A549 (cell line): Measurements from ENCODE around the gene CHCHD6. TPM values are rescaled to one million over a fixed set of nuclear protein-coding genes. Genes with fewer than 3 reads are reported as not detected.

Experiments used
- ATAC-seq, 2 experiments: fragments of 200-7000 bp in 1 of 2; fragments of >200 bp in 1 of 2; cut with Nextera tagmentation in 1 of 2; cut with Tn5 transposase in 1 of 2; 3 replicates each; pipeline versions ENCODE4 v1.8.0 to v1.9.1; 2018 to 2020; ENCODE audit warnings: mild to moderate bottlenecking in 1 of 2, moderate library complexity in 1 of 2
- CTCF ChIA-PET: fragments of 300-600 bp; sonication (Branson Sonifier 250); formaldehyde crosslinking; extraction: SDS; loops from one replicate; lab custom pipeline; 2021; ENCODE audit warnings: antibody characterized with exemption, inconsistent platforms; lab: Yijun Ruan, JAX
- POLR2A ChIA-PET: fragments of 350-600 bp; formaldehyde crosslinking; extraction: SDS; loops from one replicate; lab custom pipeline; 2021; ENCODE audit warnings: antibody characterized with exemption, inconsistent platforms; lab: Yijun Ruan, JAX
- DNase-seq, 2 experiments: peaks; one replicate each; pipeline versions ENCODE4 v3.0.0 to v3.0.0-alpha.2; 2011 to 2016; ENCODE audit warnings: low read depth in 1 of 2, low spot score in 1 of 2
- FAIRE-seq: peaks from 2 replicates; lab custom pipeline; 2011; peaks lifted over from hg19 to GRCh38; lab: Jason Lieb, UNC
- H3K27ac ChIP-seq, 2 experiments: fragments of >200 bp; sonication (Bioruptor Twin); formaldehyde crosslinking; 3 replicates each; pipeline ENCODE4 v1.5.1; 2016 to 2017
- H3K4me1 ChIP-seq: fragments of >200 bp; sonication (Bioruptor Twin); formaldehyde crosslinking; 3 replicates; pipeline ENCODE4 v1.6.1; 2016
- H3K4me2 ChIP-seq: fragments of >200 bp; sonication (Bioruptor Twin); formaldehyde crosslinking; 3 replicates; pipeline ENCODE4 v1.6.1; 2016
- H3K4me3 ChIP-seq: fragments of >200 bp; sonication (Bioruptor Twin); formaldehyde crosslinking; 3 replicates; pipeline ENCODE4 v1.5.1; 2016
- H3K9me3 ChIP-seq: fragments of >200 bp; sonication (Bioruptor Twin); formaldehyde crosslinking; 3 replicates; pipeline ENCODE4 v1.6.1; 2016
- CBX8 ChIP-seq: fragments of 200-600 bp; sonication (generic); IDR thresholded peaks from 2 replicates; pipeline ENCODE4 v1.6.1; 2016
- CEBPB ChIP-seq, 2 experiments: fragments of >200 bp in 1 of 2; sonication (Bioruptor Twin) in 1 of 2; formaldehyde crosslinking in 1 of 2; IDR thresholded peaks; 2 replicates each; pipeline ENCODE4 v1.6.1; 2012 to 2016
- CHD2 ChIP-seq: fragments of 150-350 bp; IDR thresholded peaks from 2 replicates; pipeline ENCODE4 v1.6.1; 2014; ENCODE audit warnings: low read length; ENCODE audit not compliant: partially characterized antibody
- CHD4 ChIP-seq: fragments of 200-600 bp; sonication (generic); IDR thresholded peaks from 2 replicates; pipeline ENCODE4 v1.6.1; 2016; ENCODE audit warnings: antibody characterized with exemption, mild to moderate bottlenecking, borderline replicate concordance
- EHF ChIP-seq: fragments of 250-450 bp; sonication (Bioruptor Pico); IDR thresholded peaks from 2 replicates; pipeline ENCODE4 v1.5.0; 2020; ENCODE audit warnings: mild to moderate bottlenecking
- EP300 ChIP-seq, 2 experiments: fragments of >200 bp; sonication (Bioruptor Twin); formaldehyde crosslinking; IDR thresholded peaks; 2 replicates in 1 of 2; 3 replicates in 1 of 2; pipeline ENCODE4 v1.6.1; 2016 to 2017
- FOSL2 ChIP-seq, 2 experiments: fragments of 450-650 bp in 1 of 2; fragments of >200 bp in 1 of 2; sonication (Bioruptor Twin) in 1 of 2; formaldehyde crosslinking; IDR thresholded peaks; 2 replicates each; pipeline versions ENCODE4 v1.5.0 to v1.6.1; 2016 to 2020; ENCODE audit warnings: mild to moderate bottlenecking in 1 of 2, moderate library complexity in 1 of 2
- NR3C1 ChIP-seq: fragments of >200 bp; sonication (Bioruptor Twin); formaldehyde crosslinking; IDR thresholded peaks from 3 replicates; pipeline ENCODE4 v1.6.1; 2017
- PHF8 ChIP-seq: fragments of 200-600 bp; sonication (generic); IDR thresholded peaks from 2 replicates; pipeline ENCODE4 v1.6.1; 2016; ENCODE audit warnings: low read depth, mild to moderate bottlenecking, antibody characterized with exemption, moderate library complexity, borderline replicate concordance
- RARB ChIP-seq: fragments of 250-450 bp; sonication (Bioruptor Pico); IDR thresholded peaks from 2 replicates; pipeline ENCODE4 v1.8.0; 2021; ENCODE audit warnings: mild to moderate bottlenecking, moderate library complexity
- RCOR1 ChIP-seq: fragments of 150-350 bp; IDR thresholded peaks from 2 replicates; pipeline ENCODE4 v1.6.1; 2014; ENCODE audit warnings: antibody characterized with exemption, low read length, low read depth
- SMC3 ChIP-seq: fragments of >200 bp; sonication (Bioruptor Twin); formaldehyde crosslinking; IDR thresholded peaks from 3 replicates; pipeline ENCODE4 v1.6.1; 2018; ENCODE audit warnings: inconsistent platforms
- SREBF2 ChIP-seq: fragments of 450-650 bp; IDR thresholded peaks from 2 replicates; pipeline ENCODE4 v1.6.1; 2014; ENCODE audit warnings: mild to moderate bottlenecking, moderate library complexity
- TP53 ChIP-seq: fragments of 250-450 bp; sonication (Bioruptor Pico); IDR thresholded peaks from 2 replicates; pipeline ENCODE4 v1.5.0; 2021; ENCODE audit warnings: mild to moderate bottlenecking, moderate library complexity
- ZNF302 ChIP-seq: fragments of 250-450 bp; sonication (Bioruptor Pico); IDR thresholded peaks from 2 replicates; pipeline ENCODE4 v1.9.0; 2021; ENCODE audit warnings: inconsistent platforms, mild to moderate bottlenecking, moderate library complexity
- WGBS: methylation state at CpG from one replicate; pipeline ENCODE4 v1.1.6; 2017; ENCODE audit errors: missing lambda C conversion rate; 5-methylcytosine and 5-hydroxymethylcytosine counted together
- polyA plus RNA-seq, 4 experiments: library from polyadenylated mRNA; depleted of rRNA in 3 of 4; stranded (reverse); fragments of >200 nt; fragmentation: RNase III in 1 of 4; extraction: RNeasy Plus Mini Kit Qiagen cat#74134 plus additional on column Dnase treatment in 1 of 4; gene quantifications; 2 replicates in 3 of 4; 3 replicates in 1 of 4; pipeline ENCODE4 v1.2.3, GENCODE V29; 2011 to 2017
- TF ChIP-seq, protein P1 (sequence below): fragments of 250-450 bp; sonication (Bioruptor Pico); IDR thresholded peaks from 2 replicates; pipeline ENCODE4 v1.5.0; 2020; ENCODE audit warnings: low read depth, mild to moderate bottlenecking, moderate library complexity
- TF ChIP-seq, protein P2 (sequence below): IDR thresholded peaks from 2 replicates; pipeline ENCODE4 v1.6.1; 2012
- TF ChIP-seq, protein P3 (sequence below): IDR thresholded peaks from 2 replicates; pipeline ENCODE4 v1.6.1; 2012

CHCHD6 gene
- polyA plus RNA-seq, 2 of the 4 experiments (the other 2 are of a cell fraction), result 15.0 to 18.1 TPM

DNA sequence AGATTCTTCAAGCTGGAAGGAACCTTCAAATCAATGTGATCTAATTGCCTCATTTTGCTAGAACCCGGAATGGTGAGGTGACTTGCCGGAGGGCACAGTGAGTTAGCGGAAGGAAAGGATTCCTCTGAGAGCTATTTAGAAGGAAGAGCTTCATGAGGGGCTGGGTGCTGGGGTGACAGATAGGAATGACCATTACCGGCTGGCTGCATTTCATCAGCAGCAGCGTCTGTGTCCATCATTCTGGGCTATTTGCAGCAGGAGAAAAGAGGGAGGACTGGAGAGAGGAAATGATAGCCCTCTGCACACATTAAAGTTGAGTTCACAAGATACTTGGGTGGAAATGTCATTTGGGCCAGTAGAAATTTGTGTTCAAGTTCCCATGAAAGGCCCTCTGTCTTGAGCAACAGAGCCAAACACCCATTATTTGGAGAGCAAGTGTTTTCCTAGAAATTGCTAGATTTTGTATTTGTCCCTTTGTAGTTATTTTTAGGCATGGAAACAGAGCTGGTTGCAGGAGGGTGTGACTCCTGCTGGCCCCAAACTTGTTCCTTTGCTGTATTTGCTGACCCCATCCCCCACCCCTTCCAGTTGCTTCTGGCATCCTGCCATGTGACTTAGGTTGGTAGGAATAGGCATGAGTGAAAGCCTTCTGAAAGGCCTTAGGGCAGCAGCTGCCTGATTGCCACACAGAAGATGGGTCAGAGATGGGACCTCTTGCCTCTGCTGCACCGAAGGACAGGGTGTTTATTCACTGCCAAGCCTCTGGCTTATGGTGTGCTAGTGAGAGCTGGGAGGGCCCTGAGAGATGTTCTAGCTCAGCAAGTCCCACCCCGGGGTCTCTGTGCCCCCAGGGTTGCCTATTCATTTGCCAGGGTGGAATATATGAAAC, 191.4 kb downstream of the CHCHD6 start:
- Histone ChIP-seq H3K4me3 (no peak overlapping the region), H3K9me3 (no peaks in the 10 kb centered on the region), H3K27ac (peak overlapping the region in 1 of 2 experiments; percentile 64; a peak in 3 of 6 replicates), H3K4me2 (peak overlapping the region; percentile 48), H3K4me1 (peaks cover 29% of the 10 kb centered on the region)
- WGBS, result 63% methylated on average over 7 of the region's 7 CpGs
- ChIA-PET POLR2A (no interaction called here), CTCF (interaction anchor here (1.1 to 3.6 kb wide), 2 partner anchors 12 to 143 kb away, joined by 4 to 12 read pairs; no protein-coding TSS in a partner anchor)
- TF ChIP-seq CEBPB (IDR thresholded peaks at IDR 0.05), result peak in 1 of 2 experiments; percentile 3; a peak in 1 of 4 replicates
- no peak for TF ChIP-seq TP53 (CRISPR knock-in tag)
- DNase-seq, result peak; percentile 10 to 39
- no peak for FAIRE-seq
- ATAC-seq, result peak; percentile 69 to 70; a peak in 5 of 6 replicates

DNA sequence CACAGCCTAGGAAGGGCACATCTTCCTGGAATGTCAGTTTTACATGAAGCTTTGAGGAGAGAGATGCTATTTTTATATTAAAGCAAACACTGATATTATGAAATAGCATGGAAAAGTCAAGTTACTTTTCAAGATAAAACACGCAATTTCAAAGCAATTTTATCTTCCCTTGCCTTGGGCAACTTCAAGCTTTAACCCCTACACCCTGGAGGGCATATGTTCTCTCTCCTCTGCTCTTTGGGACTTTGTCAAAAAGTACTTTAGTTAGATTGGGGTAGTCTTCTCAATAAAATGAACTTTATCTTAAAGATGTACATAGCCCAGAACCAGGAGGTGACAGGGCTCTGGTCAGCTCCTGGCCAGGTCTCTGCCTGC, 192.0 kb downstream of the CHCHD6 start:
- ChIA-PET POLR2A (no interaction called here), CTCF (interaction anchor here (1.1 to 3.6 kb wide), 2 partner anchors 12 to 144 kb away, joined by 4 to 12 read pairs; no protein-coding TSS in a partner anchor)
- TF ChIP-seq, protein P1, sequence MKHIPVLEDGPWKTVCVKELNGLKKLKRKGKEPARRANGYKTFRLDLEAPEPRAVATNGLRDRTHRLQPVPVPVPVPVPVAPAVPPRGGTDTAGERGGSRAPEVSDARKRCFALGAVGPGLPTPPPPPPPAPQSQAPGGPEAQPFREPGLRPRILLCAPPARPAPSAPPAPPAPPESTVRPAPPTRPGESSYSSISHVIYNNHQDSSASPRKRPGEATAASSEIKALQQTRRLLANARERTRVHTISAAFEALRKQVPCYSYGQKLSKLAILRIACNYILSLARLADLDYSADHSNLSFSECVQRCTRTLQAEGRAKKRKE (CRISPR knock-in tag), result no peak
- TF ChIP-seq ZNF302 (CRISPR knock-in tag) (no peak), NR3C1 (no peak), FOSL2 (IDR thresholded peaks at IDR 0.05) (no peak), FOSL2 (CRISPR knock-in tag; IDR thresholded peaks at IDR 0.05) (no peak), CBX8 (no peak), EHF (CRISPR knock-in tag) (no peak)
- TF ChIP-seq, protein P2, sequence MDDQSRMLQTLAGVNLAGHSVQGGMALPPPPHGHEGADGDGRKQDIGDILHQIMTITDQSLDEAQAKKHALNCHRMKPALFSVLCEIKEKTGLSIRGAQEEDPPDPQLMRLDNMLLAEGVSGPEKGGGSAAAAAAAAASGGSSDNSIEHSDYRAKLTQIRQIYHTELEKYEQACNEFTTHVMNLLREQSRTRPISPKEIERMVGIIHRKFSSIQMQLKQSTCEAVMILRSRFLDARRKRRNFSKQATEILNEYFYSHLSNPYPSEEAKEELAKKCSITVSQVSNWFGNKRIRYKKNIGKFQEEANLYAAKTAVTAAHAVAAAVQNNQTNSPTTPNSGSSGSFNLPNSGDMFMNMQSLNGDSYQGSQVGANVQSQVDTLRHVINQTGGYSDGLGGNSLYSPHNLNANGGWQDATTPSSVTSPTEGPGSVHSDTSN, result no peak
- no peak for DNase-seq
- peak overlapping the region; percentile 40 to 64; a peak in 4 of 6 replicates for H3K27ac ChIP-seq
- H3K9me3 ChIP-seq, result no peaks in the 10 kb centered on the region
- peaks cover 29% of the 10 kb centered on the region for H3K4me1 ChIP-seq
- no peak for FAIRE-seq
- peak in 1 of 2 experiments; percentile 23; a peak in 1 of 6 replicates for ATAC-seq
- peak overlapping the region; percentile 48 for H3K4me2 ChIP-seq
- WGBS, result 46% methylated on average over 1 of the region's 1 CpG
- H3K4me3 ChIP-seq, result no peak overlapping the region

DNA sequence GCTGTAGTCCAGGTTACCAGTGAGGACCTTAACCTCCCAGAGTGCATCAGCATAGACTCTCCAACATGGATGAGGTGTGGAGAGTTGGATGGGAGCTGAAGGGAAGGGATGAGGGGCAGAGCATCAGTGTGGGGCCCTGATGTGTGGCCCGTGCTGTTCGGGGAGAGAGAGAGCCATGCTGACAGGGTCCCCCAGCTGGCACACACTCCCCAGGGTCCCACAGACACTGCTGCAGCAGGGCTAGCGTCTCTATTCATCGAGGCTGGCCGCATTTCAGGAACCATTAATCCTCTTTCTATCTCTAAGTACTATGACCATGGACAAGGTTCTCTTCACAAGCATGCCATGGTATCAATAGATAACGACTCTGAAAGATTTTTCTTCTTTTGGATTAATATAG, 192.9 kb downstream of the CHCHD6 start:
- DNase-seq (no peak), FAIRE-seq (no peak)
- Histone ChIP-seq H3K27ac (peak overlapping the region in 1 of 2 experiments; percentile 64; a peak in 3 of 6 replicates), H3K4me2 (no peak overlapping the region), H3K4me3 (no peak overlapping the region)
- TF ChIP-seq CHD4 (no peak), RARB (CRISPR knock-in tag) (no peak), SREBF2 (no peak), PHF8 (no peak), SMC3 (no peak), CHD2 (no peak), RCOR1 (no peak), EP300 (IDR thresholded peaks at IDR 0.05) (no peak), TP53 (CRISPR knock-in tag) (no peak)
- TF ChIP-seq, protein P3, sequence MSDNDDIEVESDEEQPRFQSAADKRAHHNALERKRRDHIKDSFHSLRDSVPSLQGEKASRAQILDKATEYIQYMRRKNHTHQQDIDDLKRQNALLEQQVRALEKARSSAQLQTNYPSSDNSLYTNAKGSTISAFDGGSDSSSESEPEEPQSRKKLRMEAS, result no peak
- TF ChIP-seq, all 56 proteins: peak for 0
- POLR2A ChIA-PET, result no interaction called here
- Histone ChIP-seq H3K9me3 (no peaks in the 10 kb centered on the region), H3K4me1 (peaks cover 29% of the 10 kb centered on the region)
- no peak for ATAC-seq
- CTCF ChIA-PET, result interaction anchor here (0.5 kb wide), 1 partner anchor 394 kb away, joined by 3 read pairs; no protein-coding TSS in a partner anchor
- WGBS, result 90% methylated on average over 6 of the region's 6 CpGs
